ENCODE measurements around the gene CAPN10.

GRCh38 chr2:240539906-240540305 is 46.6 kb upstream of the CAPN10 start:
- TF ChIP-seq CTCF (IDR thresholded peaks at IDR 0.05) (no peak), POLR2A (IDR thresholded peaks at IDR 0.05) (no peak)
